H9 (cell line): ENCODE results near the gene TCEAL1. TPM values are rescaled to one million over a fixed set of nuclear protein-coding genes. Genes with fewer than 3 reads are reported as not detected.

Experiments
- DNase-seq: peaks from one replicate; pipeline ENCODE4 v3.0.0-alpha.2; 2017
- H2AFZ ChIP-seq: one replicate; pipeline ENCODE4 v1.6.1; 2013; ENCODE audit warnings: mild to moderate bottlenecking, low read length, control low read depth, moderate library complexity
- H2AK5ac ChIP-seq: 2 replicates; pipeline ENCODE4 v1.6.1; 2013; ENCODE audit warnings: low read length, control low read depth, mixed read lengths; ENCODE audit not compliant: insufficient read length
- H2BK120ac ChIP-seq: one replicate; pipeline ENCODE4 v1.6.1; 2013; ENCODE audit warnings: low read depth, mild to moderate bottlenecking, low read length, control low read depth, inconsistent platforms; ENCODE audit not compliant: poor library complexity, severe bottlenecking
- H2BK12ac ChIP-seq: 2 replicates; pipeline ENCODE4 v1.6.1; 2013; ENCODE audit warnings: low read length, control low read depth, mixed read lengths, low read depth; ENCODE audit not compliant: insufficient read length
- H2BK15ac ChIP-seq: 2 replicates; pipeline ENCODE4 v1.6.1; 2013; ENCODE audit warnings: low read depth, low read length, control low read depth
- H2BK20ac ChIP-seq: one replicate; pipeline ENCODE4 v1.6.1; 2013; ENCODE audit warnings: low read depth, mild to moderate bottlenecking, low read length, control low read depth, inconsistent platforms; ENCODE audit not compliant: poor library complexity, severe bottlenecking
- H2BK5ac ChIP-seq: 2 replicates; pipeline ENCODE4 v1.6.1; 2013; ENCODE audit warnings: low read length, control low read depth, mixed read lengths; ENCODE audit not compliant: insufficient read length
- H3K14ac ChIP-seq: 2 replicates; pipeline ENCODE4 v1.6.1; 2013; ENCODE audit warnings: low read length, control low read depth; ENCODE audit not compliant: insufficient read depth
- H3K18ac ChIP-seq: 2 replicates; pipeline ENCODE4 v1.6.1; 2013; ENCODE audit warnings: low read depth, mild to moderate bottlenecking, mixed read lengths, low read length, control low read depth; ENCODE audit not compliant: insufficient read length
- H3K23ac ChIP-seq: 2 replicates; pipeline ENCODE4 v1.6.1; 2013; ENCODE audit warnings: low read length, control low read depth, mixed read lengths, low read depth; ENCODE audit not compliant: insufficient read length
- H3K23me2 ChIP-seq: 2 replicates; pipeline ENCODE4 v1.6.1; 2013; ENCODE audit warnings: low read depth, mild to moderate bottlenecking, mixed read lengths, low read length, control low read depth; ENCODE audit not compliant: insufficient read length, poor library complexity, severe bottlenecking
- H3K27ac ChIP-seq: 2 replicates; pipeline ENCODE4 v1.5.1; 2013; ENCODE audit warnings: low read length, control low read depth, mixed read lengths, low read depth; ENCODE audit not compliant: insufficient read length
- H3K27me3 ChIP-seq: 2 replicates; pipeline ENCODE4 v1.6.1; 2013; ENCODE audit warnings: low read length, control low read depth, inconsistent platforms; ENCODE audit not compliant: insufficient read depth
- H3K4ac ChIP-seq: 2 replicates; pipeline ENCODE4 v1.6.1; 2013; ENCODE audit warnings: low read depth, mild to moderate bottlenecking, control low read depth, inconsistent platforms, low read length, moderate library complexity
- H3K4me1 ChIP-seq: 2 replicates; pipeline ENCODE4 v1.6.1; 2013; ENCODE audit warnings: low read length, control low read depth, inconsistent platforms; ENCODE audit not compliant: insufficient read depth
- H3K4me2 ChIP-seq: 2 replicates; pipeline ENCODE4 v1.6.1; 2013; ENCODE audit warnings: low read length, control low read depth, mixed read lengths; ENCODE audit not compliant: insufficient read length, insufficient read depth
- H3K56ac ChIP-seq: 2 replicates; pipeline ENCODE4 v1.6.1; 2013; ENCODE audit warnings: low read depth, mild to moderate bottlenecking, mixed read lengths, low read length, control low read depth; ENCODE audit not compliant: insufficient read length
- H3K79me1 ChIP-seq: 2 replicates; pipeline ENCODE4 v1.6.1; 2013; ENCODE audit warnings: low read depth, mild to moderate bottlenecking, moderate library complexity, low read length, control low read depth, inconsistent platforms; ENCODE audit not compliant: insufficient read depth, poor library complexity, severe bottlenecking
- H3K79me2 ChIP-seq: 2 replicates; pipeline ENCODE4 v1.6.1; 2013; ENCODE audit warnings: low read length, control low read depth, inconsistent platforms; ENCODE audit not compliant: insufficient read depth
- H3K9ac ChIP-seq: 2 replicates; pipeline ENCODE4 v1.6.1; 2013; ENCODE audit warnings: low read length, control low read depth, mixed read lengths; ENCODE audit not compliant: insufficient read length; ENCODE audit errors: extremely low read depth
- H3K9me3 ChIP-seq: one replicate; pipeline ENCODE4 v1.6.1; 2013; ENCODE audit warnings: low read depth, low read length, inconsistent platforms; ENCODE audit not compliant: control insufficient read depth
- H3T11ph ChIP-seq: one replicate; pipeline ENCODE4 v1.6.1; 2013; ENCODE audit warnings: mild to moderate bottlenecking, low read length, control low read depth, inconsistent platforms
- H4K20me1 ChIP-seq: one replicate; pipeline ENCODE4 v1.6.1; 2013; ENCODE audit not compliant: control insufficient read depth, insufficient read length, insufficient read depth
- H4K5ac ChIP-seq: 2 replicates; pipeline ENCODE4 v1.6.1; 2013; ENCODE audit warnings: low read depth, mild to moderate bottlenecking, mixed read lengths, low read length, control low read depth; ENCODE audit not compliant: insufficient read length
- H4K8ac ChIP-seq: replicated peaks from 2 replicates; pipeline ENCODE4 v1.6.1; 2013; ENCODE audit warnings: low read length, control low read depth, mixed read lengths, low read depth; ENCODE audit not compliant: insufficient read length
- H4K91ac ChIP-seq: 2 replicates; pipeline ENCODE4 v1.6.1; 2013; ENCODE audit warnings: low read depth, mild to moderate bottlenecking, moderate library complexity, mixed read lengths, low read length, control low read depth; ENCODE audit not compliant: insufficient read length
- H3K27ac Mint-ChIP-seq, 3 experiments: 2 replicates in 2 of 3; 3 replicates in 1 of 3; pipeline ENCODE4 v1.8.0; 2020 to 2021; ENCODE audit warnings: mixed read lengths in 3 of 3, mild to moderate bottlenecking in 1 of 3, moderate library complexity in 1 of 3
- H3K27me3 Mint-ChIP-seq: 2 replicates; pipeline ENCODE4 v1.8.0; 2021; ENCODE audit warnings: low read depth, mild to moderate bottlenecking, moderate library complexity, mixed read lengths
- H3K36me3 Mint-ChIP-seq, 3 experiments: 2 replicates in 2 of 3; 3 replicates in 1 of 3; pipeline ENCODE4 v1.8.0; 2020 to 2021; ENCODE audit warnings: low read depth in 3 of 3, mixed read lengths in 3 of 3; ENCODE audit not compliant: insufficient read depth in 1 of 3
- H3K4me1 Mint-ChIP-seq, 2 experiments: 2 replicates each; pipeline ENCODE4 v1.8.0; 2020; ENCODE audit warnings: mixed read lengths in 2 of 2
- H3K4me3 Mint-ChIP-seq, 2 experiments: 2 replicates in 1 of 2; 3 replicates in 1 of 2; pipeline ENCODE4 v1.8.0; 2020 to 2021; ENCODE audit warnings: mild to moderate bottlenecking in 2 of 2, mixed read lengths in 2 of 2, moderate library complexity in 1 of 2
- H3K9me3 Mint-ChIP-seq, 2 experiments: 2 replicates in 1 of 2; 3 replicates in 1 of 2; pipeline ENCODE4 v1.8.0; 2020; ENCODE audit warnings: mild to moderate bottlenecking in 2 of 2, mixed read lengths in 2 of 2, moderate library complexity in 1 of 2
- CTCF ChIP-seq: fragments of 200-600 bp; sonication (generic); conservative IDR thresholded peaks from 3 replicates; pipeline ENCODE4 v1.8.0; 2021; ENCODE audit warnings: antibody characterized with exemption, mild to moderate bottlenecking
- WGBS: extraction: QIAGEN DNeasy Blood & Tissue Kit; methylation state at CpG from one replicate; pipeline ENCODE4 v1.1.7; 2013; ENCODE audit warnings: missing lambda C conversion rate, low lambda C conversion rate, mixed read lengths; ENCODE audit not compliant: insufficient read length; ENCODE audit errors: extremely low coverage; 5-methylcytosine and 5-hydroxymethylcytosine counted together
- total RNA-seq: library from RNA; stranded (reverse); gene quantifications from 2 replicates; pipeline ENCODE4 v1.2.1, GENCODE V29; 2021

Gene TCEAL1
- total RNA-seq, 1 experiment from 2014 or later, result 3.0 TPM

DNA sequence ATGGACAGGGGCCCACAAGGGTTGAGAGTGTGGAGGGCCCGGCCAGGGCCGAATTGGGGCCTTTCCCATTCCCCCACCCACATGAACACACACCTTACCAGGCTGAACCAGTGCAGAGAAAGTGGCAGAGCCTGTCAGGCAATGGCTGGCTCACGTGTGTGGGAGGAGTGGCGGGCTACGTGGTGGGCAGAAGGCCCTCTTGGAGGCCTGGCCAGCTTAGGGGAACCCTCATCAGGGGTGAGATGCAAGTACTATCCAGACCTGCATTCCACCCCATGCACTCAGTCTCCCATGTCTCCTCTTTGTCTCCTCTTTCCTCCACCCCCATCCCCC, 42.5 kb upstream of the TCEAL1 start:
- Mint-ChIP-seq H3K27me3 (peaks cover 5% of the 10 kb centered on the region), H3K9me3 (peaks cover 8 to 49% of the 10 kb centered on the region in 2 experiments; a peak in 4 of 5 replicates), H3K27ac (peak overlapping the region in 2 of 3 experiments; percentile 9 to 46; a peak in 2 of 7 replicates), H3K4me1 (peaks cover 0 to 9% of the 10 kb centered on the region in 2 experiments; a peak in 2 of 4 replicates), H3K4me3 (peak overlapping the region; percentile 89 to 93), H3K36me3 (peaks cover 0 to 24% (median 11%) of the 10 kb centered on the region in 3 experiments; a peak in 5 of 7 replicates)
- Histone ChIP-seq H3K18ac (no peak overlapping the region), H2BK5ac (no peak overlapping the region), H2AFZ (no peak overlapping the region), H3K23ac (no peak overlapping the region), H3K4me2 (peak overlapping the region; percentile 43), H2BK12ac (no peak overlapping the region), H2BK120ac (no peak overlapping the region), H3K4ac (no peak overlapping the region), H4K20me1 (no peaks in the 10 kb centered on the region), H3K79me2 (no peaks in the 10 kb centered on the region), H4K8ac (no peak overlapping the region), H3K4me1 (no peaks in the 10 kb centered on the region), H3K56ac (no peak overlapping the region), H2BK20ac (no peak overlapping the region), H3K27me3 (no peaks in the 10 kb centered on the region), H3K9me3 (no peaks in the 10 kb centered on the region), H3T11ph (no peak overlapping the region), H4K5ac (no peak overlapping the region), H3K14ac (no peak overlapping the region), H2AK5ac (no peak overlapping the region), H4K91ac (no peak overlapping the region), H3K79me1 (no peaks in the 10 kb centered on the region), H3K9ac (no peak overlapping the region), H2BK15ac (no peak overlapping the region), H3K23me2 (no peaks in the 10 kb centered on the region), H3K27ac (no peak overlapping the region)
- TF ChIP-seq CTCF, result no peak
- no peak for DNase-seq
- WGBS, result no CpG with 5 or more reads among the region's 5 CpGs
